ENCODE measurements around the gene MYH9. TPM values are rescaled to one million over a fixed set of nuclear protein-coding genes. Genes with fewer than 3 reads are reported as not detected.
A peak's percentile ranks its signal among the peaks of the same experiment; 100 is the strongest.

The MYH9 gene
- polyA plus RNA-seq, 1 of the 3 experiments (the other 2 are of a cell fraction) = 303 TPM

DNA sequence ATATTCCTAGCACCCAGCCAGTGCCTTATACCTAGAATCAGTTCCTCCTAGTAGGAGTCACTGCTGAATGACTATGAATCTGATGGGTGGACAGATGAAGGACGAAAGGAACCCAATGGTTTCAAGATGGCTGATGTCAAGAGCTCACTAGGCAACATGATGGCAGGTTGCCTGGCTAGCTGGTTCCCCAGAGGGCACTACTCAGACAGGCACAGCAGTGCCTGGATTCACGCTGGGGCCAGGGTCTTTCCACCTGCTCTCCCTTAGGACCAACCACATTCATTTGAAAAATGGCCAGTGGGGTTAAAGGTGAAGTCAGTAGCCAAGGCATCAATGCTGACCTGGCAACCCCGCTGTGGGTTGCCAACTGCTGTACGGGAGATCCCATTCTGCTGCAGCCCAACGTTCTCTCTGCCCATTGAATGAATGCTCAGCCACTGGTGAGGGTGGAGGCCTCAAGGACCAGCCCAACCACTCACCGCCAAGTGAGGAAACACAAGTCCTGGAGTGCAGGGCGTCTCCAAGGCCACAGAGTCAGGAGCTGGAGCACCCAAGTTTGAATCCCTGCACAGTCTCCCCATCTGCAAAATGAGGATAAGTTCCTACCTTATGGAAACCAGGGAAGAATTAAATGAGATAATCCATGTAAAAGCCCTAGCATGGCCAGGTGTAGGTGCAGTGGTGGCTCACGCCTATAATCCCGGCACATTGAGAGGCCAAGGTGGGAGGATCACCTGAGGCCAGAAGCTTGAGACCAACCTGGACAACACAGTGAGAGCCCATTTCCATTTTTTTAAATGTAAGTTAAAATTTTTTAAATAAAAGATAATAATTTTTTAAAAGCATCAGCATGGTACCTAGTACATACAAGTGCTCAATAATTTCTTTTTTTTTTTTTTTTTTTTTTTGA is 12.4 kb downstream of the MYH9 start:
- Histone ChIP-seq H3K4me2 (peak overlapping the region; percentile 20), H4K20me1 (ENCODE audit: insufficient read depth) (peaks cover 100% of the 10 kb centered on the region), H3K27me3 (ENCODE audit: insufficient read depth) (no peaks in the 10 kb centered on the region), H3K9me3 (no peaks in the 10 kb centered on the region), H3K9ac (0 out of 2 replicates have a peak overlapping the region, but pooled peaks have one; percentile 11), H3K4me1 (ENCODE audit: control insufficient read depth in 1 of 2, insufficient read depth in 2 of 2, low read depth in 1 of 2, low read length in 1 of 2) (peaks cover 8 to 43% of the 10 kb centered on the region in 2 experiments; a peak in 3 of 4 replicates), H3K4me3 (ENCODE audit: low read depth in 2 of 2, low read length in 1 of 2) (no peak overlapping the region), H3K36me3 (replicated peaks in 1 of 2; ENCODE audit: control insufficient read depth in 1 of 2, insufficient read depth in 2 of 2, low read length in 1 of 2) (peaks cover 5 to 43% of the 10 kb centered on the region in 2 experiments), H3K79me2 (ENCODE audit: insufficient read depth) (peaks cover 100% of the 10 kb centered on the region), H3K27ac (ENCODE audit: low read depth in 2 of 2, low read length in 1 of 2) (peak overlapping the region in 1 of 2 experiments; percentile 84; a peak in 2 of 4 replicates), H3F3A (replicated peaks; ENCODE audit: insufficient read depth) (peaks cover 65% of the 10 kb centered on the region), H3K9me2 (no peaks in the 10 kb centered on the region), H2AFZ (ENCODE audit: low read depth) (no peak overlapping the region)
- 92% methylated on average over 7 of the region's 9 CpGs for WGBS (ENCODE audit: low lambda C conversion rate)
- ChIA-PET CTCF (interaction anchor here (0.9 to 2.1 kb wide), 3 partner anchors 12 to 73 kb away, joined by 3 to 5 read pairs (median 3); no protein-coding TSS in a partner anchor), POLR2A (no interaction called here)
- no peak for TF ChIP-seq JUND (IDR thresholded peaks at IDR 0.05)
- no peak for TF ChIP-seq MEF2A (IDR thresholded peaks at IDR 0.05; ENCODE audit: borderline replicate concordance, low read depth)
- no peak for TF ChIP-seq REST (IDR thresholded peaks at IDR 0.05; ENCODE audit: low read depth, low read length)
- TF ChIP-seq TEAD4 (IDR thresholded peaks at IDR 0.05; ENCODE audit: borderline replicate concordance, insufficient read depth) = no peak
- no peak for TF ChIP-seq YY1 (IDR thresholded peaks at IDR 0.05; ENCODE audit: low read depth)
- no peak for TF ChIP-seq TAF1 (IDR thresholded peaks at IDR 0.05; ENCODE audit: borderline replicate concordance, low read depth, low read length)
- TF ChIP-seq RCOR1 (IDR thresholded peaks at IDR 0.05; ENCODE audit: low read length) = no peak
- no peak for TF ChIP-seq EZH2phosphoT487 (IDR thresholded peaks at IDR 0.05; ENCODE audit: borderline replicate concordance, low read depth)
- DNase-seq = no peak

DNA sequence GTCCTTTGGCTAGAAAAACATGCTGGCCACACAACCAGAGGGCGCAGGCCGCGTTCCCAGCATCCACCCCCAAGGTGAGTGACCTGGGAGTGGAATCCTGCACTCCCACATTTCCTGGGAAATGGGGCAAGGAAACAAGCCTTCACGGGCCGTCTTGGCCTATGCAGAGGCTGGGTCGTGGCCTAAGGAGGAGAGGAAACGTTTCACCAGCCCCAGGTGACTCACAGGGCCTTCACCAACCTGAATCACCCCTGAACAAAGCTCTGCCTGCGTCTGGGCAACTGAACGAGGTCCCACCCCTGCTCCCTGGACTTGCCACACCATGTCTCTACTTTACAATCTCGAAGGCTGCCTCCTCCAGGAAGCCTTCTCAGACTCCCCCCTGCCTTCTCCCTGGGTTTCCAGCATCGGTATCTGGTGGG is 13.2 kb downstream of the MYH9 start:
- ChIA-PET CTCF (interaction anchor here (1.1 kb wide), 1 partner anchor 72 kb away, joined by 3 read pairs; no protein-coding TSS in a partner anchor), POLR2A (no interaction called here)
- Histone ChIP-seq H3K4me1 (ENCODE audit: control insufficient read depth in 1 of 2, insufficient read depth in 2 of 2, low read depth in 1 of 2, low read length in 1 of 2) (peaks cover 13 to 43% of the 10 kb centered on the region in 2 experiments), H2AFZ (ENCODE audit: low read depth) (no peak overlapping the region), H3K4me2 (peak overlapping the region; percentile 20), H3K4me3 (ENCODE audit: low read depth in 2 of 2, low read length in 1 of 2) (no peak overlapping the region), H3K9me3 (no peaks in the 10 kb centered on the region), H3K36me3 (replicated peaks in 1 of 2; ENCODE audit: control insufficient read depth in 1 of 2, insufficient read depth in 2 of 2, low read length in 1 of 2) (peaks cover 5 to 43% of the 10 kb centered on the region in 2 experiments), H3F3A (replicated peaks; ENCODE audit: insufficient read depth) (peaks cover 66% of the 10 kb centered on the region), H3K9ac (peak overlapping the region; percentile 11; the same call in 1 of the 2 replicates), H4K20me1 (ENCODE audit: insufficient read depth) (peaks cover 100% of the 10 kb centered on the region), H3K27ac (ENCODE audit: low read depth in 2 of 2, low read length in 1 of 2) (peak overlapping the region in 1 of 2 experiments; percentile 84; a peak in 2 of 4 replicates), H3K9me2 (no peaks in the 10 kb centered on the region), H3K79me2 (ENCODE audit: insufficient read depth) (peaks cover 100% of the 10 kb centered on the region), H3K27me3 (ENCODE audit: insufficient read depth) (no peaks in the 10 kb centered on the region)
- DNase-seq = no peak
- TF ChIP-seq ELF1 (IDR thresholded peaks at IDR 0.05) (no peak), TAF1 (IDR thresholded peaks at IDR 0.05; ENCODE audit: borderline replicate concordance, low read depth, low read length) (no peak), TCF12 (IDR thresholded peaks at IDR 0.05) (0 out of 2 replicates have a peak, but pooled peaks have one; percentile 14), CHD2 (IDR thresholded peaks at IDR 0.05; ENCODE audit: low read length, partially characterized antibody) (no peak), FOSL2 (IDR thresholded peaks at IDR 0.05; ENCODE audit: borderline replicate concordance, low read depth) (peak; percentile 45; the same call in 1 of the 2 replicates)
- 54% methylated on average over 11 of the region's 11 CpGs for WGBS (ENCODE audit: low lambda C conversion rate)

Data from SK-N-SH (cell line).